AG04450 (cell line): ENCODE measurements around the gene TLX2. TPM values are rescaled to one million over a fixed set of nuclear protein-coding genes. Genes with fewer than 3 reads are reported as not detected.

Experiments used
- CTCF ChIA-PET: fragments of 300-600, 350-600 bp; formaldehyde crosslinking; extraction: SDS; loops from one replicate; lab custom pipeline; 2022; ENCODE audit warnings: antibody characterized with exemption, inconsistent platforms; lab: Charles Lee
- POLR2A ChIA-PET: fragments of 350-600 bp; formaldehyde crosslinking; extraction: SDS; loops from one replicate; lab custom pipeline; 2021; ENCODE audit warnings: antibody characterized with exemption, inconsistent platforms; lab: Yijun Ruan, JAX
- DNase-seq: peaks from one replicate; pipeline ENCODE4 v3.0.0-alpha.2; 2011; ENCODE audit warnings: low read depth, low spot score
- H3K27ac ChIP-seq: one replicate; pipeline ENCODE4 v1.5.1; 2012; ENCODE audit warnings: low read depth, low read length, control low read depth
- H3K27me3 ChIP-seq: one replicate; pipeline ENCODE4 v1.6.0; 2012; ENCODE audit warnings: low read length; ENCODE audit not compliant: control insufficient read depth, insufficient read depth
- H3K4me3 ChIP-seq: 2 replicates; pipeline ENCODE4 v1.5.1; 2011; ENCODE audit warnings: mild to moderate bottlenecking, low read depth, low read length, control low read depth
- H3K9me3 ChIP-seq: 2 replicates; pipeline ENCODE4 v1.5.1; 2012; ENCODE audit warnings: low read length; ENCODE audit not compliant: control insufficient read depth, insufficient read depth
- CTCF ChIP-seq: IDR thresholded peaks from 2 replicates; pipeline ENCODE4 v1.5.1; 2011; ENCODE audit warnings: low read depth, low read length, control low read depth, inconsistent platforms
- polyA plus RNA-seq: library from polyadenylated mRNA; depleted of rRNA; stranded (reverse); fragments of >200 nt; gene quantifications from 2 replicates; pipeline ENCODE4 v1.2.3, GENCODE V29; 2011

TLX2 gene
- polyA plus RNA-seq, 1 experiment = not detected

GRCh38 chr2:74555610-74556103 is 41.4 kb downstream of the TLX2 start:
- H3K27ac ChIP-seq = no peak overlapping the region
- ChIA-PET POLR2A (interaction anchor here (0.9 to 1.0 kb wide), 2 partner anchors 11 to 23 kb away, joined by 3 to 7 read pairs; no protein-coding TSS in a partner anchor), CTCF (no interaction called here)
- peak overlapping the region; percentile 97 for H3K4me3 ChIP-seq
- H3K27me3 ChIP-seq = no peaks in the 10 kb centered on the region
- H3K9me3 ChIP-seq = no peaks in the 10 kb centered on the region; the same call in 1 of the 2 replicates
- no peak for TF ChIP-seq CTCF
- DNase-seq = no peak

GRCh38 chr2:74556159-74556558 is 41.9 kb downstream of the TLX2 start:
- no peak for TF ChIP-seq CTCF
- no peak overlapping the region for H3K27ac ChIP-seq
- CTCF ChIA-PET = no interaction called here
- POLR2A ChIA-PET = interaction anchor here (0.5 kb wide), 1 partner anchor 173 kb away, joined by 3 read pairs; no protein-coding TSS in a partner anchor
- no peaks in the 10 kb centered on the region; the same call in 1 of the 2 replicates for H3K9me3 ChIP-seq
- no peak for DNase-seq
- peak overlapping the region; percentile 97 for H3K4me3 ChIP-seq
- no peaks in the 10 kb centered on the region for H3K27me3 ChIP-seq

- DNase-seq = no peak
- no peaks in the 10 kb centered on the region for H3K27me3 ChIP-seq
- H3K27ac ChIP-seq = no peak overlapping the region
- POLR2A ChIA-PET = no interaction called here
- no peak overlapping the region for H3K4me3 ChIP-seq
- CTCF ChIA-PET = no interaction called here
- no peaks in the 10 kb centered on the region; the same call in 1 of the 2 replicates for H3K9me3 ChIP-seq
- TF ChIP-seq CTCF = no peak
Measured at GRCh38 chr2:74556831-74557370, 42.7 kb downstream of the TLX2 start.

DNA sequence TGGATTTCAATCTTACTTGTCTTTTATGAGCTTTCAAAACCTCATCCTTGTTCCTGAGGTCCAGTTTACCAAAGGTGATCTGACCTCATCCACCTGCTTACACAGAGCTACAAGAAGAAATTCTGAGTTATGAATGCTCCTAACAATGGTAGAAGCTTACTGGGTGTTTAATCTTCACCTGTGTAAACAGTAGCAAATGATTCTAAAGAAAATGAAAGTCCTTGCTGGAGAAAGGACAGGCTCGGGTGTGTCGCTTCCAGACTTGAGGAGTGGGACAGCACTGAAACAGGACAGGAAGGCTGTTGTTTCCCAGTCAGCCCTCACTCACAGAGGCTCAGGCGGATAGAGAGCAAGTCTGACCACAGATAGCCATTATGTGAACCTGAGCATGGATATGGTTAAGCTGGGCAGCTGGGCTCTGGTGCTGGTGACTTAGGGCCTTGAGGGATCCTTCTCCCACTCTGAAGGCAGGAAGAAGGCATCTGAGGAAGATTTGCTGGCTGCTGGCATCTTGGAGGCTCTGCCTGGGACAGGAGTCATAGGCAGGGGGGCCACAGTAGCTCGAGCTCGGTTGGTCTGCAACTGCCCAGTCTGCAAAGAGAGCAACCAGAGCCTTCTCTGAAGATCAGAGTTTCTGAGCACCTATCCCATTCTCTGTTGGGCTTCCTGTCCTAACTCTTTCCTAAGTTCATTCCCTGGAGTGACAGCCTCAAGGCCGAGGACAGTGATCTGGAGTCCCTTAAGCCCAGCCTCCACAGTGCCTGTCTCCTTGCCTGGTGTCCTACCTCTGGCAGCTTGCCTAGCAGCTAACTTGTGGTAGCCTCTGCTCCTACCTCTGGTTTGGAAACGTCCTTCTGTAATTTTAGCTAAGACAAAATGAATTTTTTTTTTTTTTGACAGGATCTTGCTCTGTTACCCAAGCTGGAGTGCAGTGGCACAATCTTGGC is 44.3 kb downstream of the TLX2 start:
- no peak for DNase-seq
- Histone ChIP-seq H3K27ac (peak overlapping the region; percentile 4), H3K27me3 (no peaks in the 10 kb centered on the region), H3K4me3 (no peak overlapping the region), H3K9me3 (no peaks in the 10 kb centered on the region; the same call in 1 of the 2 replicates)
- ChIA-PET POLR2A (interaction anchor here (1.1 to 1.2 kb wide), 2 partner anchors 9 to 17 kb away, joined by 4 to 5 read pairs; no protein-coding TSS in a partner anchor), CTCF (interaction anchor here (1.8 kb wide), 1 partner anchor 29 kb away, joined by 7 read pairs; no protein-coding TSS in a partner anchor)
- no peak for TF ChIP-seq CTCF
